HS-27A (cell line): ENCODE results near the gene ATP6AP2.
"Not testable (repeated sequence)": the region's sequence is repeated elsewhere in the genome, so short reads cannot be mapped to it uniquely, and the experiment has no call there.

Experiments
- DNase-seq: peaks from one replicate; pipeline ENCODE4 v3.0.0-alpha.2; 2012; ENCODE audit warnings: low read depth, missing footprints

Gene ATP6AP2

DNA sequence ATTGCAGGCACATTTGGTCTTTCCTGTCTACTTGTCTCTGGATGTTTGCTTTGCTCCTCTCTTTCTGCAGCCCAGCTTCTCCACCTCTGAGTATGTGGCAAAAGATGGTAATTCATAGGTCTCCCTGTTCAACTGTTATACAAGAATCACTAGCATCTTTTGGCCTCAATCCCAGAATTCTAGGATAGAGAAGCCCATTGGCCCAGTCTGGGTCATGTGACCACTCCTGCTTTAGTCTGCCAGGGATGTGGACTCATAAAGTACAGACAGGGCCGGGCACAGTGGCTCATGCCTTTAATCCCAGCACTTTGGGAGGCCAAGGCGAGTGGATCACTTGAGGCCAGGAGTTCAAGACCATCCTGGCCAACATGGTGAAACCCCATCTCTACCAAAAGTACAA, 5.4 kb upstream of the ATP6AP2 start:
- DNase-seq = not testable (repeated sequence)

DNA sequence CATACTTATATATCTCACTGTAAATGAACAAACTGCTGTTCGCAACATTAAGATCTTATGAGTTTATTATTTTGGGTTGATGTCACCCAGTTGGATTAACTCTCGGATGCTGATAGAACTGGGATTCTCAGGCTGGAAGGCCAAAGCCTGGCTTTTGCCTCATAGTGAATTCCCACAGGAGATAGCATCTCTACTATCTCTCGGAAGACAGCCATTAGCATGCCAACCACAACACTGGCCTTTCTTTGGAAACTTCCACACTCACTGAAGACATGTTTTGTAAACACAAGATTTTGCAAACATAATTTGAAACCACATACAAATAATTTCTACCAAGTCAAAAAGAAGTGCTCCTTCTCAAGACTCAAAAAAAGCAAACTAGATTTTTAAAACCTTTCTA, 4.5 kb upstream of the ATP6AP2 start:
- DNase-seq = no peak

DNA sequence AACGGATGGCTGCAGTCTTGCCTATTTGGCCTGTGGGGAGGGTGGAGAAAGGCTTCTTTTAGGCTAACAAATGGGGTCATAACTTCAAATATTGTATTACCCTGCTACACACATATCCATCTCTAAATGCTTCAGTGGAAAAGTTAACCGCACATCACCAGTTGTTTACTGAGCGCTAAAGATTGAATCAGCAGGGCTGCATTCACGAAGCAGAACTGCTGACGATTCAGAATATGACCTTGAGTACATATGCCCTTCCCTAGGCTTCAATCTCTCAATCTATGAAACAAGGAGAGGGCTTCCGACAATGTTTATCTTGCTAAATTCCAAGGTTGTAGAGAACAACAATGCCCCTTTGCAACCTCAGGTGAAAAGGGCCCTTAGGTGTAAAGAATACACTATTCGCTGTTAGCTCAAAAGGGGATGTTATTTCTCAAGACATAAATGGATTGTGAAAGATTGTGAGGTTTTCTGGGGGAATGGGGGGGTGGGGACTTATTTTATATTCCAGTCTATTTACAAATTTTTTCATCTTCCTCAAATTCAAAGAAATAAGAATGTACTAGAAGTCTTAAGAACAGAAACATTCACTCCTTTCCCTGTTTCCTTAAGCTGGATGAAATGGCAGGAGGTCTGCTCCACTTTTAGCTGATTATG, 2.6 kb upstream of the ATP6AP2 start:
- no peak for DNase-seq

DNA sequence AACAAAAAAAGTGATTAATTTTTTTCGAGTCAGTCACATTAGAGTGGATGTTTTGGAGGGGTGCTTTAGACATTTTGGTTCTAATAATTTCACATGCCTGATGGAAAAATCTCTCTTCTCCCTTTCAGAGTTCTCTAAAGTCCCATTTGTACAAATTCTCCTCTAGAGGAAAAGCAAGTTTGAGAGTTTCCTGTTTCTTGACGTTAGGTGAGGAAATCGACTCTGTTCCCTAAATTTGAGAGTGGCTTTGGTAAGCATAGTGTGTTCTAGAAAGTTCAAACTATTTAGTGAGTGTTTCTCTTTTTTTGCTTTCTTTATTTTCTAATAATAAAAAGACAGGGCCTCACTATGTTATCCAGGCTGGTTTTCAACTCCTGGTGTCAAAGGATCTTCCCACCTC, 1.6 kb upstream of the ATP6AP2 start:
- DNase-seq = no peak

DNA sequence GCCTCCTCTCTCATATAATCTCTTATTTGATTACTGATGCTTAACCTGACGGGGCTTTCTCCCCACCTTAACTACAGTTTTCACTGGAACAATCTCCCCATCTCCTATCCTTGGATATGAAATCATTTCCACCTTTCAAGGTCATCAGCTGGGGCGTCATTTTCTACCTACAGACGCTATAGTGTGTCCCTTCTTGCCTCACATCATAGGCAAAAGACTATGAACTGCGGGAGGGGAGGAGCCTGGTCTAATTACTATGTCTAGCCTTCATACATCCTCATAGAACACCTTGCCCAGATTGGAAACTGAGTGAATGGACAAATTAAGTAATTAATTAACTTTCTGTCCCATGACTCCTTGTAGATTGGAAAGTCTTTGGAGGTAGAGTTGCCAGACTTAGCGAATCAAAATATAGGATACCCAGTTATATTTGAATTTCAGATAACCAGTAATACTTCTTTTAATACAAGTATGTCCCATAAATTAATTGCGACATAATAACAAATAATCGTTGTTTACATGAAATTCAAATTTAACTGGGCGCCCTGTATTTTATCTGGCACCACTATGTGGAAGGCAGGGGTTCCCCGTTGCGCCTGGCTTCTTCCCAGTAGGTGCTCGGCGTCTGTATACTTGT, 752 bp upstream of the ATP6AP2 start:
- no peak for DNase-seq

DNA sequence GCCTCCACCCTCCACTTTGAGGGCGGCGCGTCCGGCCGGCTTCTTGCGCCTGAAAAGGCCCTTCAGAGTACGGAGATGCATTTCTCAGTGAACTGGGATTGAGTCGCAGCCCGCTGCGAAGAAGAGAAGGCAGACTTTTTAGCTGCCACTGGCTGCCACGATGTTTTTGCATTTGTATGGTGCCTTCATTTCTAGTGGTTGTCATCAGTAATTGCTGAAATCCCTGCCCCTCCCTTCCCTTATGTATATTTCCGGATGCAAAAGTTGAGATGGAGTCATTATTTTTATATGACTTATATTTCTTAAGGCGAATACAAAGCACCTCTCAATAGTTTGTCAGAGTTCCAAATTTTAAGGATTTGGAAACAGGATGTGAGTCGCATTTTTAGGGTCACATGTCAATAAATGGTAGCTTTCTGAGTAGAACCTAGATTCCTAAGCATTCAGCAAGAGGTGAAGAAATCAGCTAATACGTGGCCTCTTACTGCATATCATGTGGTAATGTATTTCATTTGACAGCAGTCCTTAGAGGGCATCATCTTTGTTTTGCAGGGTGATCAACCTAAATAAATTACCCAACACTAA, 658 bp downstream of the ATP6AP2 start:
- DNase-seq = no peak

DNA sequence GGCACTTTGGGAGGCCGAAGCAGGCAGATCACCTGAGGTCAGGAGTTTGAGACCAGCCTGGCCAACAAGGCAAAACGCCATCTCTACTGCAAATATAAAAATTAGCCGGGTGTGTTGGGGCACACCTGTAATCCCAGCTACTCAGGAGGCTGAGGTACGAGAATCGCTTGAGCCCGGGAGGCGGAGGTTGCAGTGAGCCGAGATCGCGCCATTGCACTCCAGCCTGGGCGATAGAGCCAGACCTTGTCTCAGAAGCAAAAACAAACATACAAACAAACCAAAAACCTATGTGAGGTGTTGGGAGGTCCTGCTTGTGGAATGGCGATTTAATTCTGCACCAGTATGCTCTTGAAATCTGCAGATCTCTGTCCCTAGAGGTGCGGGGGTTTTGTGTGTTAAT, 1.4 kb downstream of the ATP6AP2 start:
- DNase-seq = not testable (repeated sequence)

DNA sequence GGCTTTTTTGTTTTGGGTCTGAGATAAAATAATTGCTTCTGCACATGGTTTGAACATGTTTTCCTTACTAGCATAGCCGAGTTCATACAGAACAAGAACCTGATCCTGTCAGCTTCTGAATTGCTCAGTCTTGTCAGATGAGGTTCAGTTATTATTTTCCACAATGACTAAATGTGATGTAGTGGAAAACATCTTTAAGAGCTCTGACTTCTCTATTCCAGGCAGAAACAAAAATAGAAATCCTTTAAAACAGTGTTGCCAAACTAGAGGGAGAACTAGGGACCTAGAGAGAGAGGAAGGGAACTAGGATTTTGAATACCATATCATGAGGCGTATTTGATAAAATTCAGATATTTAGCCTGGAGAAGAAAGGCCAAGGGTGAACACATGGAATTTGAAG, 2.0 kb downstream of the ATP6AP2 start:
- no peak for DNase-seq

DNA sequence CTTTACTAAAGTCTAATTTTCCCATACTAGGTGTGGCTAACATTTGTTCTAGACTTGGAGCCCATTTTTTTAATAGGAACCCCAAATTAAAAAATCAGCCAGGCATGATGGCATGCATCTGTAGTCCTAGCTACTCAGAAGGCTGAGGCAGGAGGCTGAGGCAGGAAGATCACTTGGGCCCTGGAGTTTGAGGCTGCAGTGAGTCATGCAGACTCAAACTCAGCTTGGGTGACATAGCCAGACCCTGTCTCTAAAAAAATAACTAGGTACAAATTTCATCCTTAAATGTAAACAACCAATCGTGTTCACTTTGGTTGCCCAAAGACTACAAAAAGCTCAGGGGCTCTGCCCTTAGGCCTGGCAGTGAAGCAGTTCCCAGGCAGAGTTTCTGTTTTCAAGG, 6.9 kb downstream of the ATP6AP2 start:
- not testable (repeated sequence) for DNase-seq

DNA sequence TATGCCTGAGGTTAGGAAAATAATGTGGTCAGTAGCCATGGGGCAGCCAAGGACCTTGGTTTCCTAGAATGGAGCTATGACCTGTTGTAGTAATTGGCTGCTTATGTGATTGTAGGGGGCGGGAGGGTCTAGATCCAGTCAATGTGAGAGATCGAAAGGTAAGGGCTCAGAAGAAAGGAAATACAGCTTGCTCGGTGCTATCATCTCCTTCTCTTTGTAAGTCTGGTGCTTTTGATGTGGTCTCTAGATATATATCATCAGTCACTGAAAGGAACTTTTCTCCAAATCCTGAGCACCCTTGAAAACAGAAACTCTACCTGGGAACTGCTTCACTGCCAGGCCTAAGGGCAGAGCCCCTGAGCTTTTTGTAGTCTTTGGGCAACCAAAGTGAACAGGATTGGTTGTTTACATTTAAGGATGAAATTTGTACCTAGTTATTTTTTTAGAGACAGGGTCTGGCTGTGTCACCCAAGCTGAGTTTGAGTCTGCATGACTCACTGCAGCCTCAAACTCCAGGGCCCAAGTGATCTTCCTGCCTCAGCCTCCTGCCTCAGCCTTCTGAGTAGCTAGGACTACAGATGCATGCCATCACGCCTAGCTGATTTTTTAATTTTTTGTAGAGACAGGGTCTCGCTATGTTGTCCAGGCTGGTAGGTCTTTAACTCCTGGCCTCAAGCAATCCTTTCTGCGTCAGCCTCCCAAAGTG, 9.0 kb downstream of the ATP6AP2 start:
- not testable (repeated sequence) for DNase-seq

DNA sequence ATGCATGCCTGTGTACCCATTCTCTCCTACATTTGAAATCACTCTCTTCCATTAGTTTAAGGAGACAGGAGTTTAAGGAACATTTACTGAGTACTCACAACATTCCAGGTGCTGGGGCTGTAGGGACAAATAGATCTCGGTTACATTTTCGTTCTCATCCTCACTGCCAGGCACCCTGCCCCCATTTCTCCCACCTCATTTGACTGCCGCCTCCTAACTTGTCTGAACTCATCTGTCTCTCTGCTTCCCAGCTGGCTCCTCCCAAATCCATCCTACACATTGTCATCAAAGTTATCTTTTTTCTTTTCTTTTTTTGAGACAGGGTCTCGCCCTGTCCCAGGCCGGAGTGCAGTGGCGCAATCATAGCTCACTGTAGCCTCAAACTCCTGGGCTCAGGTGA, 22.7 kb downstream of the ATP6AP2 start:
- no peak for DNase-seq

DNA sequence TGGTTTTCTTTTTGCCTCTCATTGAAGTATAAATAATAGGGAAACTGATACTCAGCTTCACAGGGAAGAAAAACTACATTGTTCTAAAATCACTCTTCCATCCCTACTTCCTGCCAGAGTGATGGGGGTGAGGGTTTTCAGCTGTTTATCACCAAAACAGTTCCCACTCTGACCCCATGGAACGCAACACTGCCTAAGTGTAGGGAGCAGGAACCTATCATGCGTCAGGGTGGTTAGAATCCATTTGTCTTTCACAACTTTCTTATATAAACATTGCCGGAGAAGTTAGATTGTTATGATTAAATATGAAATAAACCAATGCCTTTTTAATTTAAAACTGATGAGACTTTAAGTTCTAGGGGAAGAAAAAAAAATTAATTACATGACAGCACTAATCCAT, 26.6 kb downstream of the ATP6AP2 start:
- no peak for DNase-seq

DNA sequence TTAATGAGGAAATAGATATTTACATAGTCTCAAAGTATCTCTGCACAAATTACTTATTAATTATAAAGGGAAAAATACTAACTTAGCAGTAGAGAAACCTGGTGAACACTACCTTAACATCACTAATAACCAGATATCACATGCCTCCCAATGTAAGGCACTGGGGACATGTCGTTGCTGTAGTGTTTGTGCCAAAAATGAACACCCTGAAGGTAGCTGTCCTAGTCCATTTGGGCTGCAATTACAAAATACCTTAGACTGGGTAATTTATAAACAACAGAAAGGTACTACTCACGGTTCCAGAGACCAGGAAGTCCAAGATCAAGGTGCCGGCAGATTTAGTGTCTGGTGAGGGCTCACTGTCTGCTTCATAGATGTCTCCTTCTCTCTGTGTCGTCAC, 31.7 kb downstream of the ATP6AP2 start:
- DNase-seq = no peak

DNA sequence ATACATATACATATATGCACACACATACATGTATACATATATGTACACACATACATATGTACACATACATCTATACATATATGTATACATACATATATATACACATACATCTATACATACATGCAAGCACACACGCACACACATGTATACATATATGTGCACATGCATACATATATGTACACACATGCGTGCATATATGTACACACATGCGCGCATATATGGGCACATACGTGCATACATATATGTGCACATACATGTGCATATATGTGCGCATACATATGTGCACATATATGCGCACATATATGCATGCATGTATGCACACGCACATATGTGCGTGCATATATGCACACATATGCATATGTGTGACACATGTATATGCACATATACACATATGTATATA, 35.2 kb downstream of the ATP6AP2 start:
- DNase-seq = no peak

DNA sequence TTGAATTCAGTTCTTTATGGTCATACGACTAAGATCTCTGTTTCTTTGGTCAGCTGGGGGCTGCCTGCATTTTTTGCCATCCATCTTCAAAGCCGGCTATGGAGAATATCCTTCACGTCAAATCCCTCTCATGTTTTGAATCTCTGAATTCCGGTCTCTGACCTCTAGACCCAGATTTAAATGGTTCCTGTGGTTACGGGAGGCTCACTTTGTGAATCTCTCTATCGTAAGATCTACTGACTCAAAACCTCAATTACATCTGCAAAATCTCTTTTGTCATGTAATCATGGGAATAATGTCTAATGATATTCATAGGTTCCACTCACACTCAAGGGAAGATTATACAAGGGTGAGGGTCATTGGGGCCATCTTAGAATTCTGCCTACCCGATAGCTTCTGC, 36.8 kb downstream of the ATP6AP2 start:
- no peak for DNase-seq

DNA sequence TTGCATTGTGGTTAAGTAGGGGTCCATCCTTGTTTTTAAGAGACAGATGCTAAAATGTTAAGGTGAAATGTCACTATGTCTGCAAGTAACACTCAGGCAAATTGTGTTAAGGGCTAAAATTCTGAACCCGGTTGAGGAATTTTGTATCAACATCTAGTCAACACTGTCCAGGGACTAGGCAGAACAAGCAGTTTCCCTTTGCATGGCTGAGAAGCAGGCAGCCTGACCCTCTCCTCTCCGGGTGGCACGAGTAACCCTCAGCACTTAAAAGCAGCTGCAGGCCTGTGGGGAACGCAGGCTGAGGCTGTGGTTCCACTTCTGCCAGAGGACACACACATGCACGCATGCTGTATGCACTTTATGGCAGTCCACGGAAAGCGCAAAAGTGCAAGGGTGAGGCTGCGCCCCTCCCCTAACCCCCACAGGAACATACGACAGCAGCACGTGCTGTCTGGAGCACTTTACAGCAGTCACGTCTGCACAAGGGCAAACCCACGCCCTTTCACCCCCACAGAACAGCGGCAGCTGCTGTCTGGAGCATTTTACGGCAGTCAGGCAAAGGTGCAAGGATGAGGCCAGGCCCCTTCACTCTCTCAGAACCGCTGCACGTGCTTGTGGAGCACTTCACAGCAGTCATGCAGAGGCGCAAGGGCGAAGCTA, 41.8 kb downstream of the ATP6AP2 start:
- no peak for DNase-seq

DNA sequence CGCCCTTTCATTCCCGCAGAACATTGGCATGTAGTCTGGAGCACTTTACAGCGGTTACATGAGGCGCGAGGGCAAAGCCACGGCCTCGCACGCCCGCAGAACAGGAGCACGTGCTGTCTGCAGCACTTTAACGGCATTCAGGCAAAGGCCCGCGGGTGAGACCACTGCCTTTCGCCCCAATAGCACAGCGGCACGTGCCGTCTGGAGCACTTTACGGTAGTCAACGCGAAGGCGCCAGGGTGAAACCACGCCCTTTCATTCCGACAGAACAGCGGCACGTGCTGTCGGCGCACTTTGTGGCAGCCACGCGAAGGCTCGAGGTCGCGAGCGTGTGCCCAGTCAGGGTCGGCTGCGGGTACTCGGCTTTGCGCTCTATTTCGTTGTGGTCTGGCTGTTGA, 42.4 kb downstream of the ATP6AP2 start, which contains the start of gene MPC1L:
Gene MPC1L, plus strand, starts transcription at position 290 of the 398 bp plus-strand sequence. CDS start 138 bp downstream, outside the sequence.
- DNase-seq = no peak

DNA sequence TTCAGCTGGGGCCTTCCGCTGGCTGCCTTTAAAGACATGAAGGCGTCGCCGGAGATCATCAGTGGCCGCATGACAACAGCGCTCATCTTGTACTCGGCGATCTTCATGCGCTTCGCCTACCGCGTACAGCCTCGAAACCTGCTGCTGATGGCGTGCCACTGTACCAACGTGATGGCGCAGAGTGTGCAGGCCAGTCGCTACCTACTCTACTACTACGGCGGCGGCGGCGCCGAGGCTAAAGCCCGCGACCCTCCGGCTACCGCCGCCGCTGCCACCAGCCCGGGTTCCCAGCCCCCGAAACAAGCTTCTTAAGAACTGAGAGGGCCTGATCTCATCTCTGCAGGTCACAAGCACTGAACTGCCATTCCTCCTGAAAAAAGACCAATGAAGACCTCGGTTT, 42.9 kb downstream of the ATP6AP2 start:
- DNase-seq = no peak

DNA sequence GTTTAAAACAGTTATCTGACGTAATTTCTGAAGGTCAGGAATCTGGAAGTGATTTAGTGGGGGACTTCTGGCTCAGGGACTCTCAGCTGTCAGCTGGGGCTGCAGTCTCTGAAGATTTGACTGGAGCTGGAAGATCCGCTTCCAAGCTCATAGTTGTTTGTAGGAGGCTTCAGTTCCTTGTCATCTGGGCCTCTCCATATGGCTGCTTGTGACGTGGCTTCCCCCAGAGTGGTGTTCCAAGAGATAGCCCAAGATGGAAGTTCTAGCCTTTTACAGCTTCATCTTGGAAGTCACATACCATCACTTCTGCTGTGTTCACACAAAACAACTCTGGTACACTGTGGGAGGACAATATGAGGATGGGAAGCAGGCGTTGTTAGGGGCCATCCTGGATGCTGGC, 44.5 kb downstream of the ATP6AP2 start:
- DNase-seq = no peak

DNA sequence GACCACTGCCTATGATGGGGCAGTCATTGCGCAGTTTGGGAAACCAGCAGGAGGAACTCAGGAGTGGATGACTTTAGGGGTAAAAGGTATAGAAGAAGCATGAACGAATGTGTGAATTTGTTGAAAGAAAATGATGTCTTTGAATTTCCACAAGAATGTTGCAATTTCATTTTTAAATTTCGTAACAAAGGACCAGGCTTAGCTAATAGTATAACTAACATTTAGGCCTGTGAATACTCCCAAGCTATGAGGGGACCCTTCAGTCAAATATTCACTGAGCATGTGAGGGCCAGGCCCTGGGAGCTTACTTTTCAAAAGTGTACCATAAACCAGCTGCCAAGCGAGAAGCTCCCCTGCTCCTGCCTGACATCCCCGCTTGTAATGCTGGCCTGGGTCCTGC, 47.7 kb downstream of the ATP6AP2 start:
- no peak for DNase-seq

DNA sequence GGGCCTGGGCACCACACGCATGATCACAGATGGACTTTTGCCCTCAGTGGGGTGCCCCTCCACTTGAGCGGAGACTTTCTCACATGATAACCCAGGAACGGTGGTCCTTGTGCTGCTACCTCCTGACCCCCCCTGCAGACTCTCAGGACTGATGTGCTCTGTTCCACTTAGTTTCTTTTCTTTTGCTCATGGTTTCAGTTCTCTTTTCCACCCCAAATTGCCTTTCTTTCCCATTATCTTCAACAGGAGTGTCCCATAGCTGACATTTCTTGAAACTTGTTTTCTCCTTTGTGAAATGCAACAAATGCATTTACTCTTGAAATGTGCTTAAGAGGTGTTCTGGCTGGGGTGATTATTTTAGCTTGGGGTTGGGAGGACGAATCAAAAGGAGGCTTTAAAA, 51.4 kb downstream of the ATP6AP2 start:
- no peak for DNase-seq

DNA sequence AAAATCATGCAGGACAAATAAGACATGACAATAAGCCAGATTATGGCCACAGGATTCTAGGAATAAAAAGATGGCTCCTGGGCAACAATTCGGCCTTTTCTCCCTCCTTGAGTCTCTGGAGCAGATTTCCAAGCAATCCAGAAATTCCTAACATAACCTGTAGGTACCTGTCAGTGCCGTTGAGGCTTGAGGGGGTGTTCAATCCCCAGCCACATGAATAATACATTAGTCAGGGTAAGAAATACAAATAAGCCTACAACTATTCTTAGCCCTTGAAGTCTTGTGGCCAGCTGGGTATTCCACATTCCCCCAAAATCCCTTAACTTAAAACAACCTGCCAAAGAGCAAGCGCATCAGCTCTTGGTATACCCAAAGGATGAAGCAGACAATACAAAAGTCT, 56.9 kb downstream of the ATP6AP2 start:
- no peak for DNase-seq

DNA sequence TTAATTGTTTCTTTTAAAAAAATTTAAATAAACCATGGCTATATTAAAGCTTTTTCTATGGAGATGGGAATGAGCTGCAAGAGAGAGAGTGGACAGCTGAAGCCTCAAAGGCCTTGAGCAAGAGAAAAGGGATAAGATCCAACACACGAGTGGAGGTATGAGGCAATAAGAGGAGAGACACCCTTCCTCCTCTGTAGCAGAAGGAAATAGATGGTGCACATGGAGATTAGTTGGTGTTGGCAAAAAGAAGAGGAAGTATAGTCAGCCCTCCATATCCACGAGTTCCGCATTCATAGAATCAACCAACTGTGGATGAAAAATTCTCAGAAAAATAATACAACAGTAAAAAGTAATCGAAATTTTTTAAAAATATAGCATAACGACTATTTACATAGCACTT, 63.4 kb downstream of the ATP6AP2 start:
- no peak for DNase-seq
